Tibial nerve (tissue), 3 donors: ENCODE results near the gene ZCCHC17.

ENCODE experiments used
- POLR2A ChIP-seq, 2 donors: fragments of 450-650 bp; IDR thresholded peaks; one replicate each; pipeline ENCODE4 v1.6.1; 2017; ENCODE audit warnings: antibody characterized with exemption in 2 of 2, mild to moderate bottlenecking in 2 of 2, moderate library complexity in 2 of 2
- TF ChIP-seq, protein P1 (sequence below), 5 experiments: fragments of 200-600 bp in 3 of 5; fragments of 450-650 bp in 2 of 5; sonication (generic) in 3 of 5; IDR thresholded peaks; one replicate each; pipeline ENCODE4 v1.5.1; 2016 to 2019; ENCODE audit warnings: antibody characterized with exemption in 5 of 5, mild to moderate bottlenecking in 3 of 5, moderate library complexity in 2 of 5

GRCh38 chr1:31383967-31384366 lies 87.1 kb downstream of the ZCCHC17 start:
- TF ChIP-seq, protein P1, sequence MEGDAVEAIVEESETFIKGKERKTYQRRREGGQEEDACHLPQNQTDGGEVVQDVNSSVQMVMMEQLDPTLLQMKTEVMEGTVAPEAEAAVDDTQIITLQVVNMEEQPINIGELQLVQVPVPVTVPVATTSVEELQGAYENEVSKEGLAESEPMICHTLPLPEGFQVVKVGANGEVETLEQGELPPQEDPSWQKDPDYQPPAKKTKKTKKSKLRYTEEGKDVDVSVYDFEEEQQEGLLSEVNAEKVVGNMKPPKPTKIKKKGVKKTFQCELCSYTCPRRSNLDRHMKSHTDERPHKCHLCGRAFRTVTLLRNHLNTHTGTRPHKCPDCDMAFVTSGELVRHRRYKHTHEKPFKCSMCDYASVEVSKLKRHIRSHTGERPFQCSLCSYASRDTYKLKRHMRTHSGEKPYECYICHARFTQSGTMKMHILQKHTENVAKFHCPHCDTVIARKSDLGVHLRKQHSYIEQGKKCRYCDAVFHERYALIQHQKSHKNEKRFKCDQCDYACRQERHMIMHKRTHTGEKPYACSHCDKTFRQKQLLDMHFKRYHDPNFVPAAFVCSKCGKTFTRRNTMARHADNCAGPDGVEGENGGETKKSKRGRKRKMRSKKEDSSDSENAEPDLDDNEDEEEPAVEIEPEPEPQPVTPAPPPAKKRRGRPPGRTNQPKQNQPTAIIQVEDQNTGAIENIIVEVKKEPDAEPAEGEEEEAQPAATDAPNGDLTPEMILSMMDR (IDR thresholded peaks at IDR 0.05): no peak
- TF ChIP-seq POLR2A (IDR thresholded peaks at IDR 0.05): no peak
